NB4 (cell line): ENCODE measurements around the gene CACNA2D2.

Experiments
- POLR2A ChIP-seq: IDR thresholded peaks from 2 replicates; pipeline ENCODE4 v1.6.1; 2011; ENCODE audit warnings: mild to moderate bottlenecking; ENCODE audit not compliant: insufficient read length; ENCODE audit errors: extremely low read depth
- TF ChIP-seq, protein P1 (sequence below): IDR thresholded peaks from one replicate; pipeline ENCODE4 v1.5.1; 2012; ENCODE audit warnings: low read depth, low read length

DNA sequence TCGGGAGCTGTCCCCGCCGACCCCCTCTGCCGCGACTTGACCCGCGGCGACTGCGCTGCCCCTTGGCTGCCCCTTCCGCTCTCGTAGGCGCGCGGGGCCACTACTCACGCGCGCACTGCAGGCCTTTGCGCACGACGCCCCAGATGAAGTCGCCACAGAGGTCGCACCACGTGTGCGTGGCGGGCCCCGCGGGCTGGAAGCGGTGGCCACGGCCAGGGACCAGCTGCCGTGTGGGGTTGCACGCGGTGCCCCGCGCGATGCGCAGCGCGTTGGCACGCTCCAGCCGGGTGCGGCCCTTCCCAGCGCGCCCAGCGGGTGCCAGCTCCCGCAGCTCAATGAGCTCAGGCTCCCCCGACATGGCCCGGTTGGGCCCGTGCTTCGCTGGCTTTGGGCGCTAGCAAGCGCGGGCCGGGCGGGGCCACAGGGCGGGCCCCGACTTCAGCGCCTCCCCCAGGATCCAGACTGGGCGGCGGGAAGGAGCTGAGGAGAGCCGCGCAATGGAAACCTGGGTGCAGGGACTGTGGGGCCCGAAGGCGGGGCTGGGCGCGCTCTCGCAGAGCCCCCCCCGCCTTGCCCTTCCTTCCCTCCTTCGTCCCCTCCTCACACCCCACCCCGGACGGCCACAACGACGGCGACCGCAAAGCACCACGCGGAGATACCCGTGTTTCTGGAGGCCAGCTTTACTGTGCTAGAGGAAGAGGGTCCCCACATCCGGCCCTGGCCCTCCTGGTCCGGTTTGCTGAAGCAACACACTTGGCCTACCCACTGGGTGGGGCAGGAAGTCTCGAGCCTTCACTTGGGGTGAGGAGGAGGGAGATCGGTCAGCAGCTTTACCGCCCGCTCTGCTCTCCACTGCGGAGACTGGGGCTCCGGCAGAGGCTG lies 162.7 kb downstream of the CACNA2D2 start, which contains the start of gene RASSF1:
- TF ChIP-seq POLR2A: peak; percentile 84
- TF ChIP-seq, protein P1, sequence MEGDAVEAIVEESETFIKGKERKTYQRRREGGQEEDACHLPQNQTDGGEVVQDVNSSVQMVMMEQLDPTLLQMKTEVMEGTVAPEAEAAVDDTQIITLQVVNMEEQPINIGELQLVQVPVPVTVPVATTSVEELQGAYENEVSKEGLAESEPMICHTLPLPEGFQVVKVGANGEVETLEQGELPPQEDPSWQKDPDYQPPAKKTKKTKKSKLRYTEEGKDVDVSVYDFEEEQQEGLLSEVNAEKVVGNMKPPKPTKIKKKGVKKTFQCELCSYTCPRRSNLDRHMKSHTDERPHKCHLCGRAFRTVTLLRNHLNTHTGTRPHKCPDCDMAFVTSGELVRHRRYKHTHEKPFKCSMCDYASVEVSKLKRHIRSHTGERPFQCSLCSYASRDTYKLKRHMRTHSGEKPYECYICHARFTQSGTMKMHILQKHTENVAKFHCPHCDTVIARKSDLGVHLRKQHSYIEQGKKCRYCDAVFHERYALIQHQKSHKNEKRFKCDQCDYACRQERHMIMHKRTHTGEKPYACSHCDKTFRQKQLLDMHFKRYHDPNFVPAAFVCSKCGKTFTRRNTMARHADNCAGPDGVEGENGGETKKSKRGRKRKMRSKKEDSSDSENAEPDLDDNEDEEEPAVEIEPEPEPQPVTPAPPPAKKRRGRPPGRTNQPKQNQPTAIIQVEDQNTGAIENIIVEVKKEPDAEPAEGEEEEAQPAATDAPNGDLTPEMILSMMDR: no peak
